GM23248 (cell line): ENCODE results near the gene HOXB8. TPM values are rescaled to one million over a fixed set of nuclear protein-coding genes. Genes with fewer than 3 reads are reported as not detected.

Experiments used
- DNase-seq: peaks from one replicate; pipeline ENCODE4 v3.0.0-alpha.2; 2015
- H2AFZ ChIP-seq: fragments of 200-600 bp; sonication (generic); 2 replicates; pipeline ENCODE4 v1.6.1; 2016; ENCODE audit warnings: antibody characterized with exemption
- H3F3A ChIP-seq: fragments of 200-600 bp; sonication (generic); 2 replicates; pipeline ENCODE4 v1.6.1; 2016; ENCODE audit warnings: mild to moderate bottlenecking, antibody characterized with exemption, mixed run types; ENCODE audit not compliant: insufficient read depth
- H3K27ac ChIP-seq: fragments of 200-600 bp; sonication (generic); 2 replicates; pipeline ENCODE4 v1.5.1; 2016; ENCODE audit warnings: mild to moderate bottlenecking
- H3K27me3 ChIP-seq: fragments of 200-600 bp; sonication (generic); replicated peaks from 2 replicates; pipeline ENCODE4 v1.6.1; 2016; ENCODE audit warnings: mild to moderate bottlenecking; ENCODE audit not compliant: insufficient read depth
- H3K36me3 ChIP-seq: fragments of 200-600 bp; sonication (generic); 2 replicates; pipeline ENCODE4 v1.6.1; 2016; ENCODE audit warnings: low read depth, mild to moderate bottlenecking
- H3K4me1 ChIP-seq: fragments of 200-600 bp; sonication (generic); 2 replicates; pipeline ENCODE4 v1.6.1; 2016; ENCODE audit warnings: mild to moderate bottlenecking; ENCODE audit not compliant: insufficient read depth
- H3K4me2 ChIP-seq: fragments of 200-600 bp; sonication (generic); one replicate; pipeline ENCODE4 v1.6.1; 2016; ENCODE audit warnings: mild to moderate bottlenecking; ENCODE audit not compliant: unreplicated experiment
- H3K4me3 ChIP-seq: fragments of 200-600 bp; sonication (generic); 2 replicates; pipeline ENCODE4 v1.5.1; 2016; ENCODE audit warnings: mild to moderate bottlenecking
- H3K79me2 ChIP-seq: fragments of 200-600 bp; sonication (generic); 2 replicates; pipeline ENCODE4 v1.6.1; 2016; ENCODE audit warnings: mild to moderate bottlenecking; ENCODE audit not compliant: insufficient read depth
- H3K9ac ChIP-seq: fragments of 200-600 bp; sonication (generic); 2 replicates; pipeline ENCODE4 v1.6.1; 2016; ENCODE audit warnings: mild to moderate bottlenecking
- H3K9me2 ChIP-seq: fragments of 200-600 bp; sonication (generic); 2 replicates; pipeline ENCODE4 v1.6.1; 2016; ENCODE audit warnings: mixed run types, mild to moderate bottlenecking, moderate library complexity; ENCODE audit not compliant: insufficient read depth
- H3K9me3 ChIP-seq: fragments of 200-600 bp; sonication (generic); one replicate; pipeline ENCODE4 v1.6.1; 2017; ENCODE audit warnings: low read depth
- H4K20me1 ChIP-seq: fragments of 200-600 bp; sonication (generic); 2 replicates; pipeline ENCODE4 v1.6.0; 2016; ENCODE audit not compliant: insufficient read depth
- EZH2 ChIP-seq: fragments of 200-600 bp; sonication (generic); IDR thresholded peaks from 2 replicates; pipeline ENCODE4 v1.6.1; 2018; ENCODE audit warnings: antibody characterized with exemption, mild to moderate bottlenecking; ENCODE audit not compliant: insufficient read depth, poor library complexity, severe bottlenecking
- EZH2phosphoT487 ChIP-seq: fragments of 200-600 bp; sonication (generic); IDR thresholded peaks from 2 replicates; pipeline ENCODE4 v1.6.1; 2018; ENCODE audit warnings: antibody characterized with exemption, moderate library complexity, mild to moderate bottlenecking, low read depth; ENCODE audit not compliant: insufficient read depth
- WGBS, 2 experiments: methylation state at CpG; one replicate each; pipeline ENCODE4 v1.1.6; 2015 to 2017; ENCODE audit warnings: low lambda C conversion rate in 2 of 2, low coverage in 1 of 2; ENCODE audit errors: missing lambda C conversion rate in 2 of 2; 5-methylcytosine and 5-hydroxymethylcytosine counted together
- in situ Hi-C: fragments of 300-500 bp; cut with MboI; formaldehyde crosslinking; loops from 2 replicates; pipeline ENCODE4 v1.15.0; 2020
- polyA plus RNA-seq: library from polyadenylated mRNA; unstranded; fragments of >200 nt; fragmentation: Nextera tagmentation; extraction: Ambion mirVana; gene quantifications from 2 replicates; pipeline ENCODE4 v1.2.1, GENCODE V29; 2016
- total RNA-seq: library from RNA; depleted of rRNA; stranded (reverse); fragments of >200 nt; shearing (Covaris generic); gene quantifications from 2 replicates; pipeline ENCODE4 v1.2.3, GENCODE V29; 2014

The HOXB8 gene
- total and polyA plus RNA-seq, 2 experiments from 2014 or later = not detected

DNA sequence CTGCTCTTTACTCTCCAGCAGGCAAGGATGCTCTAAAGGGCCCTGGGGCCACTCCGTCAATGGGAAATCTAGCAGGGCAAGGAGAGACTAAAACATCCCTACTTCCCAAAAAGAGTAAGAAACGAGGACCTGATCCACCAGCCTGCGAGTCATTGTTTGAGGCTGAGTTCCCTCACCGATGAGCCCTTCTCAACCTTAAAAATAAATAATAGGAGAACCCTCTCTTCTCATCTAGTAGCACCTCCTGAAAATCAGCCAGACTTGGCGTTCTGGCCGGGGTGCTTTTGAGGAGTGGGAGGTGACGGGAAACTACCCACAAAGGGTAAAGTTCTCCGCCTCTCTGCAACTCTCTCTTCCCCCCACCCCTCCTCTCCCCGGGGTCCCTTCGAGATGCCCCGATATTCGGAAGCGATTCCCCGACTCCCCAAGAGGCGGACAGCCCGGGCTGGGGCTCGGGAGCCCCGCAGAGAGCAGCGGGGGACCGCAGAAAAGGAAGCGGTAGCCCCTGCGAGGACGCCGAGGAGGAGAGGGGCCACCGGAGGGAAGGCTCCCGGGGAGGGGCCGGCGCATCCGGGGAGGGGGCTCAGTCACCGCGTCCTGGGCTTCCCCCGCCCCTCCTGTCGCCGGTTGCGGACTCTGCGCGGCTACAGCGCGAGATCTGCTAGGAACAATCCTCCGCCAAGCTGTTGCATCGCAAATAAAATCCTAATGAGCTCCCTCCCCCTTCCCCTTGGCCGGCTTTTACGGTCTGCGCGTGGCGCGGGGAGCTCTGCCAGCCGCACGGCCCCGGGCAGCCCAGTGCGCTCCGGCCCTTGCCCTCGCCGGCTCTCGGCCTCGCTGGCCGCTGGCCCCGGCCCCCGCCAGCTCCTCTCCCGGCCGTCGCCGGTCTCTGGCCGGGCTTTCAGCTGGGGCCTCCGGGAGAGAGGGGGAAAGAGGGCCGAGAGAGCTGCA, 9.7 kb upstream of the HOXB8 start:
- Histone ChIP-seq H3K27me3 (peaks cover 98% of the 10 kb centered on the region), H3K36me3 (no peaks in the 10 kb centered on the region), H3K4me1 (no peaks in the 10 kb centered on the region), H3K27ac (no peak overlapping the region), H4K20me1 (no peaks in the 10 kb centered on the region), H2AFZ (peak overlapping the region; percentile 50; the same call in 1 of the 2 replicates), H3F3A (no peaks in the 10 kb centered on the region), H3K79me2 (no peaks in the 10 kb centered on the region), H3K9me2 (no peaks in the 10 kb centered on the region), H3K9me3 (no peaks in the 10 kb centered on the region), H3K9ac (no peak overlapping the region), H3K4me2 (peak overlapping the region; percentile 62), H3K4me3 (peak overlapping the region; percentile 41)
- DNase-seq = peak; percentile 44
- WGBS, 2 experiments = 5 to 6% methylated on average over 47 to 49 of the region's 66 CpGs
- in situ Hi-C loops = no loop called here
- peak; percentile 25; the same call in 1 of the 2 replicates for TF ChIP-seq EZH2phosphoT487
- peak; percentile 91 for TF ChIP-seq EZH2

DNA sequence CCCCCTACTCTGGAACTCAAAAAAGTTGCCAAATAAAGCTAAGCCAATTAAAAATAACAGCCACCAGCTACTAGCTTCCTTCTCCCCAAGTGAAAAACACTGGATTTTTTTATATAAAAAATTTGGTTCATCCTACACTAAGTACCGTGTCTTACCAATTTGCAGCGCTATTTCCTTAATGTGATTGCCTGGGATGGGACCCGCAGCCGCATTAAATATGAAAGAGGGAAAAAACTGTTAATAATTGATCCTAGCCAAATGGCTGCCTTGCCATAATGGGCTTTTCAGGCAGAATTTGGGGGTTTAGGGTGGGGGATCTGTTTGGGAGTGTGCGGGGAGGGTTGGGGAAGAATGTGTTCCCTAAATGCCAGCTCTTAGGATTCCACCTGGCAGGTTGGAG, 9.0 kb upstream of the HOXB8 start:
- DNase-seq = no peak
- H3K4me3 ChIP-seq = no peak overlapping the region
- no peaks in the 10 kb centered on the region for H3K79me2 ChIP-seq
- WGBS, 2 experiments = 10 to 19% methylated on average over 5 of the region's 5 CpGs
- H3K9me2 ChIP-seq = no peaks in the 10 kb centered on the region
- no peak overlapping the region for H3K27ac ChIP-seq
- no peaks in the 10 kb centered on the region for H4K20me1 ChIP-seq
- no peak overlapping the region for H3K4me2 ChIP-seq
- H3K9ac ChIP-seq = no peak overlapping the region
- no peaks in the 10 kb centered on the region for H3F3A ChIP-seq
- H3K4me1 ChIP-seq = no peaks in the 10 kb centered on the region
- in situ Hi-C loops = no loop called here
- TF ChIP-seq EZH2 (no peak), EZH2phosphoT487 (0 out of 2 replicates have a peak, but pooled peaks have one; percentile 26)
- H3K9me3 ChIP-seq = no peaks in the 10 kb centered on the region
- no peak overlapping the region for H2AFZ ChIP-seq
- H3K36me3 ChIP-seq = no peaks in the 10 kb centered on the region
- peaks cover 98% of the 10 kb centered on the region for H3K27me3 ChIP-seq

- Histone ChIP-seq H2AFZ (no peak overlapping the region), H3K79me2 (no peaks in the 10 kb centered on the region), H3K27ac (no peak overlapping the region), H3F3A (no peaks in the 10 kb centered on the region), H3K9me3 (no peaks in the 10 kb centered on the region), H3K9me2 (no peaks in the 10 kb centered on the region), H3K4me3 (no peak overlapping the region), H4K20me1 (no peaks in the 10 kb centered on the region), H3K4me1 (no peaks in the 10 kb centered on the region), H3K27me3 (peaks cover 97% of the 10 kb centered on the region), H3K36me3 (no peaks in the 10 kb centered on the region), H3K4me2 (no peak overlapping the region), H3K9ac (no peak overlapping the region)
- in situ Hi-C loops = no loop called here
- TF ChIP-seq EZH2 (no peak), EZH2phosphoT487 (no peak)
- no peak for DNase-seq
- 20 to 31% methylated on average over 4 of the region's 4 CpGs for WGBS, 2 experiments
These were observed 8.5 kb upstream of the HOXB8 start for GRCh38 chr17:48623583-48623982.

DNA sequence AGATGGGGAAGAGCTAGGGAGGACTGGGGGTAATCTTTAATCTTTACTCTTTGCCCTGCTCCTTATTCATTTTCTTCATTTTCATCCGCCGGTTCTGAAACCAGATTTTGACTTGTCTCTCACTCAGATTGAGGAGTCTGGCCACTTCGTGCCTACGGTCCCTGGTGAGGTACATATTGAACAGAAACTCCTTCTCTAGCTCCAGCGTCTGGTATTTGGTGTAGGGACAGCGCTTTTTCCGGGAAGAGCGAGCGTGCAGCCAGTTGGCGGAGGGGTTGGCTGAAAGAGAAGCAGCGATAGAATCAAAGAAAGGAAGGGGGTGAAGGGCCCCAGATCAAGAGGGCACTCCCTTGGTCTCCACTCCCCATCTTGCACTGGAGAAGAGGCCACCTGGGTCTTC, 7.8 kb upstream of the HOXB8 start:
- WGBS, 2 experiments = 23 to 27% methylated on average over 11 of the region's 11 CpGs
- Histone ChIP-seq H3K9me2 (no peaks in the 10 kb centered on the region), H3K4me3 (no peak overlapping the region), H3K79me2 (no peaks in the 10 kb centered on the region), H3K4me1 (no peaks in the 10 kb centered on the region), H2AFZ (no peak overlapping the region), H3K9me3 (no peaks in the 10 kb centered on the region), H3K27ac (no peak overlapping the region), H3K27me3 (peaks cover 96% of the 10 kb centered on the region), H3K9ac (no peak overlapping the region), H3K36me3 (no peaks in the 10 kb centered on the region), H3K4me2 (no peak overlapping the region), H4K20me1 (no peaks in the 10 kb centered on the region), H3F3A (no peaks in the 10 kb centered on the region)
- no peak for DNase-seq
- TF ChIP-seq EZH2phosphoT487 (no peak), EZH2 (no peak)
- in situ Hi-C loops = no loop called here
